Panc1 (cell line): ENCODE results near the gene AIG1. TPM values are rescaled to one million over a fixed set of nuclear protein-coding genes. Genes with fewer than 3 reads are reported as not detected.

Experiments
- ATAC-seq: fragments of 200-7000 bp; cut with Tn5 transposase; 2 replicates; pipeline ENCODE4 v1.9.1; 2020; ENCODE audit warnings: mild to moderate bottlenecking, moderate library complexity
- BruUV-seq: library from RNA; stranded (reverse); fragments of 400-500 nt; replicated peaks from 2 replicates; lab custom pipeline; 2021; lab: Mats Ljungman, UMichigan
- CTCF ChIA-PET: fragments of 300-600 bp; sonication (Branson Sonifier 250); formaldehyde crosslinking; loops from one replicate; lab custom pipeline; 2022; ENCODE audit warnings: antibody characterized with exemption; lab: Charles Lee
- POLR2A ChIA-PET: fragments of 300-600 bp; sonication (Branson Sonifier 250); formaldehyde crosslinking; loops from one replicate; lab custom pipeline; 2022; ENCODE audit warnings: antibody characterized with exemption; lab: Charles Lee
- DNase-seq: peaks from one replicate; pipeline ENCODE4 v3.0.0-alpha.2; 2010; ENCODE audit warnings: low read depth, low spot score
- H3K27ac ChIP-seq: 2 replicates; pipeline ENCODE4 v1.5.1; 2011; ENCODE audit warnings: mild to moderate bottlenecking, low read length, inconsistent platforms
- H3K27me3 ChIP-seq: fragments of 200-500 bp; sonication (Bioruptor generic); 2 replicates; pipeline ENCODE4 v1.6.0; 2014; ENCODE audit warnings: low read length, inconsistent platforms; ENCODE audit not compliant: control insufficient read depth, insufficient read depth
- H3K36me3 ChIP-seq: fragments of 200-500 bp; sonication (Bioruptor generic); 2 replicates; pipeline ENCODE4 v1.5.1; 2014; ENCODE audit warnings: inconsistent platforms, mild to moderate bottlenecking, low read length, moderate library complexity; ENCODE audit not compliant: control insufficient read depth, insufficient read depth
- H3K4me1 ChIP-seq: 2 replicates; pipeline ENCODE4 v1.5.1; 2011; ENCODE audit warnings: inconsistent platforms, mild to moderate bottlenecking, low read length, moderate library complexity; ENCODE audit not compliant: control insufficient read depth, insufficient read depth
- H3K4me3 ChIP-seq, 2 experiments: 2 replicates each; pipeline ENCODE4 v1.5.1; 2011 to 2012; ENCODE audit warnings: low read depth in 2 of 2, low read length in 2 of 2, mild to moderate bottlenecking in 2 of 2, inconsistent platforms in 1 of 2, moderate library complexity in 1 of 2
- H3K9me3 ChIP-seq: fragments of 200-500 bp; sonication (Bioruptor generic); 2 replicates; pipeline ENCODE4 v1.5.1; 2014; ENCODE audit warnings: low read depth, mild to moderate bottlenecking, inconsistent platforms, low read length, moderate library complexity; ENCODE audit not compliant: control insufficient read depth, insufficient read depth
- POLR2AphosphoS5 ChIP-seq: IDR thresholded peaks from 2 replicates; pipeline ENCODE4 v1.6.1; 2012; ENCODE audit warnings: mild to moderate bottlenecking, low read depth, low read length, moderate library complexity
- REST ChIP-seq, 2 experiments: IDR thresholded peaks; 2 replicates each; pipeline ENCODE4 v1.6.1; 2011 to 2012; ENCODE audit warnings: low read depth in 2 of 2, control low read depth in 1 of 2, low read length in 1 of 2, mild to moderate bottlenecking in 1 of 2, moderate library complexity in 1 of 2; ENCODE audit not compliant: insufficient read depth in 1 of 2
- SIN3A ChIP-seq: IDR thresholded peaks from 2 replicates; pipeline ENCODE4 v1.6.1; 2012; ENCODE audit warnings: low read depth, mild to moderate bottlenecking, low read length, moderate library complexity, borderline replicate concordance; ENCODE audit not compliant: insufficient read depth
- TCF7L2 ChIP-seq: IDR thresholded peaks from 2 replicates; pipeline ENCODE4 v1.6.1; 2011; ENCODE audit warnings: mild to moderate bottlenecking, low read depth, low read length, inconsistent platforms
- in situ Hi-C: cut with HindIII; loops from 2 replicates; pipeline ENCODE4 v1.10.0; 2016; ENCODE audit warnings: low sequenced_read_pairs, low pct_unique_long_range_greater_than_20kb
- intact Hi-C: fragments of 100-400 bp; cut with micrococcal nuclease; formaldehyde crosslinking; loops from one replicate; pipeline ENCODE4 v1.10.0; 2022; ENCODE audit not compliant: unreplicated experiment
- total RNA-seq: library from RNA; stranded (reverse); gene quantifications from one replicate; pipeline ENCODE4 v1.2.1, GENCODE V29; 2021; ENCODE audit not compliant: unreplicated experiment
- TF ChIP-seq, protein P1 (sequence below): fragments of 450-650 bp; IDR thresholded peaks from 2 replicates; pipeline ENCODE4 v1.5.1; 2017; ENCODE audit warnings: mild to moderate bottlenecking

Gene AIG1
- total RNA-seq, 1 experiment from 2014 or later = 23.9 TPM

DNA sequence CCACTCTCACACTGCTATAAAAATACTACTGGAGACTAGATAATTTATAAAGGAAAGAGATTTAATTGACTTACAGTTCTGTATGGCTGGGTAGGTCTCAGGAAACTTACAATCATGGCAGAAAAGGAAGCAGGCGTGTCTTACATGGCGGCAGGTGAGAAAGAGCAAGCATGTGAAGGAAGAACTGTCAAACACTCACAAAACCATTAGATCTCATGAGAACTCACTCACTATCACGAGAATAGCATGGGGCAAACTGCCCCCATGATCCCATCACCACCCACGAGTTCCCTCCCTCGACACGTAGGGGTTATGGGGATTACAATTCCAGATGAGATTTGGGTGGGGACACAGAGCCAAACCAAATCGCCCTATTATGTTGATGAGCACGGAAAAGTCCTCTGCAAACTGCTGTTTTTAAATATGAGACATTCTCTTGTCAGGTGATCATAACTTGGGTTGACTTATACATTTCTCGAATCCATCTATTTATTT, 133.5 kb downstream of the AIG1 start:
- TF ChIP-seq SIN3A (no peak), TCF7L2 (no peak), REST (IDR thresholded peaks at IDR 0.05; ENCODE audit: insufficient read depth in 1 of 2, low read depth in 2 of 2, low read length in 1 of 2) (no peak), POLR2AphosphoS5 (no peak)
- TF ChIP-seq, protein P1, sequence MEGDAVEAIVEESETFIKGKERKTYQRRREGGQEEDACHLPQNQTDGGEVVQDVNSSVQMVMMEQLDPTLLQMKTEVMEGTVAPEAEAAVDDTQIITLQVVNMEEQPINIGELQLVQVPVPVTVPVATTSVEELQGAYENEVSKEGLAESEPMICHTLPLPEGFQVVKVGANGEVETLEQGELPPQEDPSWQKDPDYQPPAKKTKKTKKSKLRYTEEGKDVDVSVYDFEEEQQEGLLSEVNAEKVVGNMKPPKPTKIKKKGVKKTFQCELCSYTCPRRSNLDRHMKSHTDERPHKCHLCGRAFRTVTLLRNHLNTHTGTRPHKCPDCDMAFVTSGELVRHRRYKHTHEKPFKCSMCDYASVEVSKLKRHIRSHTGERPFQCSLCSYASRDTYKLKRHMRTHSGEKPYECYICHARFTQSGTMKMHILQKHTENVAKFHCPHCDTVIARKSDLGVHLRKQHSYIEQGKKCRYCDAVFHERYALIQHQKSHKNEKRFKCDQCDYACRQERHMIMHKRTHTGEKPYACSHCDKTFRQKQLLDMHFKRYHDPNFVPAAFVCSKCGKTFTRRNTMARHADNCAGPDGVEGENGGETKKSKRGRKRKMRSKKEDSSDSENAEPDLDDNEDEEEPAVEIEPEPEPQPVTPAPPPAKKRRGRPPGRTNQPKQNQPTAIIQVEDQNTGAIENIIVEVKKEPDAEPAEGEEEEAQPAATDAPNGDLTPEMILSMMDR = no peak
- H3K4me3 ChIP-seq = no peak overlapping the region
- no peak for ATAC-seq
- H3K9me3 ChIP-seq = no peaks in the 10 kb centered on the region
- no TSS peak for BruUV-seq
- ChIA-PET POLR2A (no interaction called here), CTCF (no interaction called here)
- no peak for DNase-seq
- H3K36me3 ChIP-seq = no peaks in the 10 kb centered on the region
- H3K27me3 ChIP-seq = no peaks in the 10 kb centered on the region
- in situ Hi-C loops (no loop called here), intact Hi-C loops (no loop called here)
- no peak overlapping the region for H3K27ac ChIP-seq
- no peaks in the 10 kb centered on the region for H3K4me1 ChIP-seq

- Histone ChIP-seq H3K36me3 (no peaks in the 10 kb centered on the region), H3K27ac (no peak overlapping the region), H3K9me3 (no peaks in the 10 kb centered on the region), H3K27me3 (no peaks in the 10 kb centered on the region), H3K4me1 (no peaks in the 10 kb centered on the region), H3K4me3 (no peak overlapping the region)
- TF ChIP-seq REST (IDR thresholded peaks at IDR 0.05; ENCODE audit: insufficient read depth in 1 of 2, low read depth in 2 of 2, low read length in 1 of 2) = no peak
- TF ChIP-seq TCF7L2 = no peak
- TF ChIP-seq, protein P1 = no peak
- no peak for TF ChIP-seq POLR2AphosphoS5
- no peak for TF ChIP-seq SIN3A
- ChIA-PET POLR2A (no interaction called here), CTCF (no interaction called here)
- no TSS peak for BruUV-seq
- in situ Hi-C loops (no loop called here), intact Hi-C loops (no loop called here)
- ATAC-seq (no peak), DNase-seq (no peak)
These were observed 134.7 kb downstream of the AIG1 start for GRCh38 chr6:143195349-143195845.
